PC-9 (cell line): ENCODE results near the gene SLC1A4.

Experiments
- CTCF ChIP-seq: fragments of 200-600 bp; sonication (generic); conservative IDR thresholded peaks from 2 replicates; pipeline ENCODE4 v1.6.1; 2017; ENCODE audit warnings: mixed run types, antibody characterized with exemption, mild to moderate bottlenecking, moderate library complexity
- EZH2 ChIP-seq: fragments of 200-600 bp; sonication (generic); IDR thresholded peaks from 2 replicates; pipeline ENCODE4 v1.8.0; 2017; ENCODE audit warnings: antibody characterized with exemption, low read depth

DNA sequence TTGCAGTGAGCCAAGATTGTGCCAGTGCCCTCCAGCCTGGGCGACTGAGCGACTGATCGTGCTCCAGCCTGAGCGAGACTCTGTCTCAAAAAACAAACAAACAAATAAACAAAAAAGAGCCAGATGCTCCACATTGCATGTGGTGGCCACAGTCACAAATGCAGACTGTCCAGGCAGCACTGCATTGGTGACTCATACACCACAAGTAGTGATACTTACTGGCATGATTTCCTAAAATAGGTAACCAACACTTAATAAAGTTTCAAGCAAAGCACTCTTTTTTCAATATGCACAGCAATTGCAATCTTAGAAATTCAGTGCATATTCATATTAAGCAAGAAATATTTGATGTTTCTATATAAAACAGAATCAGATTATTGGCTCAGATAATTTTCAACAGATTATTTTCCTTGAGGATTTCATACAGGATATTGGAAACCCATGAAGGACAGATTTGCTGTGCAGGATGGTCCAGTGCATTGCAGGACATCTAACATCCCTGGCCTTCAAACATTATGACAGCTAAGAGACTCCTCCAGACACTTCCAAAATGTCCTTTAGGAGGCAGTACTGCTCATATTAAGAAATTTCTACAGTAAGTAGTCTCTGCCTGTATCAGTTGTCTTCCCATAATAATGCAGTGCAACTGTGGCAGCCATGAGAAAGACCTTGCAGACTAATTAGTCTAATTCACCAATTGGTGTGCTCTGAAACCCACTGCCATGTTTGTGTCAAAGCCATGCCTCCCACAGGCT lies 10.5 kb upstream of the SLC1A4 start:
- TF ChIP-seq CTCF (no peak), EZH2 (no peak)
